ENCODE measurements around the gene USP14.
"Not testable (repeated sequence)": the region's sequence is repeated elsewhere in the genome, so short reads cannot be mapped to it uniquely, and the experiment has no call there.

The USP14 gene

DNA sequence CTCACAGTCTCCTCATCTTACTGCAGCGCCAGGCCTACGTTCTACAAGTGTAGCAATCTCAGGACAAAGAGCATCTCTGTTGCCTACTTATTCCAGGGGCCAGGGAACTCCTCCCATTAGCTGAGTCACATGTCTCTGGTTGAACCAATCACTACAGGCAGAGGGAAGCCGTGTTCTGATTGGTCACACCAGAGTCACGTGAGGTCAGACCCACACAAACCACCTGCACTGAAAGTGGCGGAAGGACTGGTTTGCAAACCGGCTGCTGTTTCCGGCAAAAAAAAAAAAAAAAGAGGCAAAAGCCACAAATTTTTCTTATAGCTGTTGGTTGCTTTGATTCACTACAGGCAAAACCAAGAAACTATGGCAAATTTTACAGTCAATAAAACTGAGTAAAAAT lies 21.9 kb upstream of the USP14 start:
- no peak for DNase-seq (ENCODE audit: low spot score)
- TF ChIP-seq, protein P1, sequence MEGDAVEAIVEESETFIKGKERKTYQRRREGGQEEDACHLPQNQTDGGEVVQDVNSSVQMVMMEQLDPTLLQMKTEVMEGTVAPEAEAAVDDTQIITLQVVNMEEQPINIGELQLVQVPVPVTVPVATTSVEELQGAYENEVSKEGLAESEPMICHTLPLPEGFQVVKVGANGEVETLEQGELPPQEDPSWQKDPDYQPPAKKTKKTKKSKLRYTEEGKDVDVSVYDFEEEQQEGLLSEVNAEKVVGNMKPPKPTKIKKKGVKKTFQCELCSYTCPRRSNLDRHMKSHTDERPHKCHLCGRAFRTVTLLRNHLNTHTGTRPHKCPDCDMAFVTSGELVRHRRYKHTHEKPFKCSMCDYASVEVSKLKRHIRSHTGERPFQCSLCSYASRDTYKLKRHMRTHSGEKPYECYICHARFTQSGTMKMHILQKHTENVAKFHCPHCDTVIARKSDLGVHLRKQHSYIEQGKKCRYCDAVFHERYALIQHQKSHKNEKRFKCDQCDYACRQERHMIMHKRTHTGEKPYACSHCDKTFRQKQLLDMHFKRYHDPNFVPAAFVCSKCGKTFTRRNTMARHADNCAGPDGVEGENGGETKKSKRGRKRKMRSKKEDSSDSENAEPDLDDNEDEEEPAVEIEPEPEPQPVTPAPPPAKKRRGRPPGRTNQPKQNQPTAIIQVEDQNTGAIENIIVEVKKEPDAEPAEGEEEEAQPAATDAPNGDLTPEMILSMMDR (IDR thresholded peaks at IDR 0.05; ENCODE audit: extremely low read depth, missing control alignments), result no peak

DNA sequence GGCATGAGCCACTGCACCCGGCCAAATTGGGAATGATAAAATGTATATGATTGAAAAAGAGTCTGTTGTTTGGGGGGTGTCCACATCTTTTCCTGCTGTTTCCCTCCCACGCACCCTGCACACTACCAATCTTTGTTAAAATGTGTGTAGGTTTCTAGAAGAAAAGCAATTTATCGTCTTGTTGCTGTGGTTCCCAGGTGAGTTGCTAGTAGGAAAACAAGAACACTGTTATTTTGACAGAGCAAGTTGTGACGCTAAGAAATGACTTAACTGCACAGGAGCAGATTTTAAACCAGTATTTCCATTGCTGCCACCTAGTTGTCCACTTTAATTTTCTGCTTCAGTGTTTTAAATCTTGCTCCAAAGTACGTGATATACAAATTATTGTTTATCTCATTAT lies 21.0 kb upstream of the USP14 start:
- DNase-seq (ENCODE audit: low spot score), result no peak
- TF ChIP-seq, protein P1 (IDR thresholded peaks at IDR 0.05; ENCODE audit: extremely low read depth, missing control alignments), result no peak

DNA sequence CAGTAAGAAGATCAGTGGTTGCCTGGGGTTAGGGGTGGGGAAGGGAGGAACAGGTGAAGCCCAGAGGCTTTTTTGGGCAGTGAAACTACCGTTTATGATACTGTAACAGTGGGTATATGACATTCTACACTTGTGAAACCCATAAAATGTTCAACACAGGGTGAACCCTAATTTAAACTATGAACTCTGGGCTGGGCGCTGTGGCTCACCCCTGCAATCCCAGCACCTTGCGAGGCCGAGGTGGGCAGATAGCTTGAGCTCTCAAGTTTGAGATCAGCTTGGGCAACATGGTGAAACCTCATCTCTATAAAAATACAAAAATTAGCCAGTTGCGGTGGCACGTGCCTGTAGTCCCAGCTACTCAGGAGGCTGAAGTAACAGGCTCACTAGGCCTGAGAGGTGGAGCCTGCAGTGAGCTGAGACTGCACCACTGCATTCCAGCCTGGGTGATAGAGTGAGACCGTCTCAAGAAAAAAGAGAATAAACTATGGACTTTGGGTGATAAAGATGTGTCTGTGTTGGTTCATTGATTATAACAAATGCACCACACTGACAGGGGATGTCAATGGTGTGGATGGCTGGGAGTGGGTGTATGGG lies 17.6 kb upstream of the USP14 start:
- no peak for DNase-seq (ENCODE audit: low spot score)
- TF ChIP-seq, protein P1 (IDR thresholded peaks at IDR 0.05; ENCODE audit: extremely low read depth, missing control alignments), result no peak

DNA sequence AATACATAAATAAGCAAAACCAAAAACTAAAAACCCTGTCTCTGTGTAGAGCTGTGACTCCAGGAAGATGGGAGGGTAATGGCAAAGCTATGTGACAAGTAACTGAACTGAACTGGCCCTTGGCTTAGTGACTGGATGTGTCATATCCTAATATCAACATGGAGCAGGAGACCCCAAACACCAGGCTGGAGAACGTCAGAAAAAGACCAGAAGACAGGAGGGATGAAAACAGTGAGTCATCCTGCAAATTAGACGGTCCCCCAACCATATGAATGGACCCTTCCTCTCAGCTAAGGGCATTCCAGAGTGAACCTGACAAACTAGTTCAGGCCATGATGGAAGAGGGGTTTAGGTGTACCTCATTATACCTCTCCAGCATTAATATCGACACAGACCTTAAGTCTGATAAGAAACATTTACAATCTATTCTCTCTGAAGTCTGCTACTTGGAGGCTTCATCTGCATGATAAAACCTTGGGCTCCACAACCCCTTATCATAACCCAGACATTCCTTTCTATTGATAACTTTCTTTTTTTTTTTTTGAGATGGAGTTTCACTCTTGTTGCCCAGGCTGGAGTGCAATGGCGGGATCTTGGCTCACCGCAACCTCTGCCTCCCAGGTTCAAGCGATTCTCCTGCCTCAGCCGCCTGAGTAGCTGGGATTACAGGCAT lies 15.6 kb upstream of the USP14 start:
- DNase-seq (ENCODE audit: low spot score), result not testable (repeated sequence)

DNA sequence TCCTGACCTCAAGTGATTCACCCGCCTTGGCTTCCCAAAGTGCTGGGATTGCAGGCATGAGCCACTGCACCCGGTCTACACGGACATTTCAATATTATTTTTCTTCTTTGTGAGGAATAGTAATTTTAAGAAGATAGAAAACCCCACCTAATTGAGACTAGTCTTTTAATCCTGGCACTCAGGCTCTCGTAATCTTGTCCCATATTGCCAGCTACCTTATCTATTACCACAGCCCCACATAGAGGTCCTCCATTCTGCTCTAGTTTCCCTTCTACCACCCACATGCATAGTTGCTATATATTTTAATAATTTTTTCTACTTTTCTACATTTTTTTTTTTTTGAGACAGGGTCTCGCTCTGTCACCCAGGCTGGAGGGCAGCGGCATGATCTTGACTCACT lies 9.5 kb upstream of the USP14 start:
- TF ChIP-seq, protein P1 (IDR thresholded peaks at IDR 0.05; ENCODE audit: extremely low read depth, missing control alignments), result no peak
- no peak for DNase-seq (ENCODE audit: low spot score)

DNA sequence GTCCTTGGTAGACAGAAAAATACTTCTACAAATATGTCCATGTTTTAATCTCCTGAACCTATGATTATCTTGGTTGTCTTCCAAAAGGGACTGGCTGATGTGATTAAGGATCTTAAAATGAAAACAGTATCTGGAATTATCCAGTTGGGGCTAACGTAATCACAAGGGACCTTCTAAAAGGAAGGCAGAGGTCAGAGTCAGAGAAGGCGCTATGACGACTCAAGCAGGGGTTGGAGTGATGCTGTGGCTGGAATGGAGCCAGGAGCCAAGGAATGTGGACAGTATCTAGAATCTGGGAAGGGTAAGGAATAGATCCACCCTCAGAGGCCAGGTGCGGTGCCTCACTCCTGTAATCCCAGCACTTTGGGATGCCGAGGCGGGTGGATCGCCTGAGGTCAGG lies 4.2 kb upstream of the USP14 start:
- DNase-seq (ENCODE audit: low spot score), result no peak
- TF ChIP-seq, protein P1 (IDR thresholded peaks at IDR 0.05; ENCODE audit: extremely low read depth, missing control alignments), result no peak

DNA sequence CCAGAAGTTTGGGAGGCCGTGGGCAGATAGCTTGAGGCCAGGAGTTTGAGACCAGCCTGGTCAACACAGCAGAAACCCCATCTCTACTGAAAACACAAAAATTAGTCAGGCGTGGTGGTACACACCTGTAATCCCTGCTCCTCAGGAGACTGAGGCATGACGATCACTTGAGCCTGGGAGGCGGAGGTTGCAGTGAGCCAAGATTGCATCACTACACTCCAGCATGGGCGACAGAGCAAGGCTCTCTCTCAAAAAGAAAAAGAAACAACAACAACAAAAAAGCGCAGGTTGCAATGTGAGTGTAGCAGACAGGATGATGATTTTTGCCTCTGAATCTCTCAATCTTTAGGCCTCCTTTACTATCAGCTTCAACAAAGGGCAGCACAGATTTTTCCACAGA lies 2.7 kb upstream of the USP14 start:
- TF ChIP-seq, protein P1 (IDR thresholded peaks at IDR 0.05; ENCODE audit: extremely low read depth, missing control alignments), result no peak
- DNase-seq (ENCODE audit: low spot score), result no peak

Data from GM20000 (cell line).